Muscle of leg (tissue), 11 donors: ENCODE data around the gene TLE4. TPM values are rescaled to one million over a fixed set of nuclear protein-coding genes. Genes with fewer than 3 reads are reported as not detected.

ENCODE experiments used
- DNase-seq: peaks from one replicate; pipeline ENCODE4 v3.0.0; 2013
- H3K27ac ChIP-seq: one replicate; pipeline ENCODE4 v1.5.1; 2013; ENCODE audit warnings: mild to moderate bottlenecking, low read length, control low read depth
- H3K27me3 ChIP-seq: one replicate; pipeline ENCODE4 v1.6.1; 2013; ENCODE audit warnings: low read length; ENCODE audit not compliant: control insufficient read depth, insufficient read depth
- H3K36me3 ChIP-seq: one replicate; pipeline ENCODE4 v1.6.1; 2013; ENCODE audit warnings: low read length; ENCODE audit not compliant: control insufficient read depth, insufficient read depth
- H3K4me1 ChIP-seq: one replicate; pipeline ENCODE4 v1.6.1; 2013; ENCODE audit warnings: low read length; ENCODE audit not compliant: control insufficient read depth, insufficient read depth
- H3K4me3 ChIP-seq: one replicate; pipeline ENCODE4 v1.5.1; 2013; ENCODE audit warnings: low read length, control low read depth
- H3K9me3 ChIP-seq: replicated peaks from 2 replicates; pipeline ENCODE4 v1.6.1; 2013; ENCODE audit warnings: low read depth, low read length; ENCODE audit not compliant: control insufficient read depth
- WGBS: methylation state at CpG from one replicate; pipeline ENCODE4 v1.1.5; 2013; ENCODE audit warnings: missing lambda C conversion rate; ENCODE audit not compliant: insufficient coverage; 5-methylcytosine and 5-hydroxymethylcytosine counted together
- polyA plus RNA-seq, 8 donors: library from polyadenylated mRNA; unstranded; fragments of 120-200 nt; gene quantifications; one replicate each; pipeline versions ENCODE4 v1.2.1 to v1.2.3, GENCODE V29; 2013; ENCODE audit warnings: inconsistent platforms in 1 of 8, low replicate concordance in 1 of 8; ENCODE audit not compliant: insufficient read length in 8 of 8, insufficient read depth in 1 of 8
- total RNA-seq: library from RNA; stranded (reverse); fragments of 120-200 nt; gene quantifications from one replicate; pipeline ENCODE4 v1.2.4, GENCODE V29; 2013

Gene TLE4
- total and polyA plus RNA-seq, 9 donors = 16.5 to 22.0 (median 17.7) TPM

GRCh38 chr9:79698967-79699366, 127.2 kb downstream of the TLE4 start:
- no CpG with 5 or more reads among the region's 2 CpGs for WGBS
- H3K4me1 ChIP-seq = no peaks in the 10 kb centered on the region
- H3K9me3 ChIP-seq = no peaks in the 10 kb centered on the region
- H3K36me3 ChIP-seq = no peaks in the 10 kb centered on the region
- H3K27ac ChIP-seq = no peak overlapping the region
- no peak overlapping the region for H3K4me3 ChIP-seq
- H3K27me3 ChIP-seq = no peaks in the 10 kb centered on the region
- no peak for DNase-seq

GRCh38 chr9:79699479-79699878, 127.7 kb downstream of the TLE4 start:
- DNase-seq = no peak
- Histone ChIP-seq H3K9me3 (no peaks in the 10 kb centered on the region), H3K4me3 (no peak overlapping the region), H3K36me3 (no peaks in the 10 kb centered on the region), H3K27me3 (no peaks in the 10 kb centered on the region), H3K27ac (no peak overlapping the region), H3K4me1 (no peaks in the 10 kb centered on the region)
- 87% methylated on average over 5 of the region's 6 CpGs for WGBS

- H3K36me3 ChIP-seq = peaks cover 5% of the 10 kb centered on the region
Measured at GRCh38 chr9:79700607-79701360, 129.0 kb downstream of the TLE4 start.

GRCh38 chr9:79701651-79702050, 129.9 kb downstream of the TLE4 start:
- Histone ChIP-seq H3K36me3 (peaks cover 14% of the 10 kb centered on the region), H3K27ac (no peak overlapping the region), H3K9me3 (no peaks in the 10 kb centered on the region), H3K27me3 (no peaks in the 10 kb centered on the region), H3K4me3 (no peak overlapping the region), H3K4me1 (no peaks in the 10 kb centered on the region)
- 86% methylated on average over 1 of the region's 2 CpGs for WGBS
- peak; percentile 53 for DNase-seq

More at GRCh38 chr9:79700607-79701360, 129.0 kb downstream of the TLE4 start:
- no peak for DNase-seq
- H3K4me3 ChIP-seq = no peak overlapping the region
- H3K4me1 ChIP-seq = no peaks in the 10 kb centered on the region
- no peak overlapping the region for H3K27ac ChIP-seq
- H3K27me3 ChIP-seq = no peaks in the 10 kb centered on the region
- no CpG with 5 or more reads among the region's 5 CpGs for WGBS
- no peaks in the 10 kb centered on the region for H3K9me3 ChIP-seq

- Histone ChIP-seq H3K27me3 (no peaks in the 10 kb centered on the region), H3K4me3 (no peak overlapping the region), H3K9me3 (no peaks in the 10 kb centered on the region), H3K4me1 (no peaks in the 10 kb centered on the region), H3K36me3 (peaks cover 40% of the 10 kb centered on the region), H3K27ac (no peak overlapping the region)
- 100% methylated on average over 1 of the region's 3 CpGs for WGBS
- no peak for DNase-seq
Measured at GRCh38 chr9:79705704-79706103, 133.9 kb downstream of the TLE4 start.

- no peak overlapping the region for H3K4me3 ChIP-seq
- H3K36me3 ChIP-seq = peaks cover 45% of the 10 kb centered on the region
- H3K27me3 ChIP-seq = no peaks in the 10 kb centered on the region
- 84% methylated on average over 4 of the region's 5 CpGs for WGBS
- no peaks in the 10 kb centered on the region for H3K4me1 ChIP-seq
- no peak for DNase-seq
- H3K9me3 ChIP-seq = no peaks in the 10 kb centered on the region
- no peak overlapping the region for H3K27ac ChIP-seq
Measured at GRCh38 chr9:79706512-79706911, 134.7 kb downstream of the TLE4 start.

- H3K9me3 ChIP-seq = no peaks in the 10 kb centered on the region
- H3K4me1 ChIP-seq = no peaks in the 10 kb centered on the region
- DNase-seq = no peak
- WGBS = no CpG with 5 or more reads among the region's 2 CpGs
- H3K4me3 ChIP-seq = no peak overlapping the region
- H3K27me3 ChIP-seq = no peaks in the 10 kb centered on the region
- H3K27ac ChIP-seq = no peak overlapping the region
- peaks cover 46% of the 10 kb centered on the region for H3K36me3 ChIP-seq
Measured at GRCh38 chr9:79707589-79707988, 135.8 kb downstream of the TLE4 start.

GRCh38 chr9:79708541-79708940, 136.8 kb downstream of the TLE4 start:
- WGBS = 95% methylated on average over 13 of the region's 13 CpGs
- H3K36me3 ChIP-seq = peaks cover 51% of the 10 kb centered on the region
- no peak for DNase-seq
- no peaks in the 10 kb centered on the region for H3K9me3 ChIP-seq
- H3K27me3 ChIP-seq = no peaks in the 10 kb centered on the region
- H3K27ac ChIP-seq = no peak overlapping the region
- H3K4me3 ChIP-seq = no peak overlapping the region
- no peaks in the 10 kb centered on the region for H3K4me1 ChIP-seq

GRCh38 chr9:79709743-79710674, 138.2 kb downstream of the TLE4 start:
- H3K9me3 ChIP-seq = no peaks in the 10 kb centered on the region
- H3K27me3 ChIP-seq = no peaks in the 10 kb centered on the region
- no peak overlapping the region for H3K4me3 ChIP-seq
- 66% methylated on average over 5 of the region's 7 CpGs for WGBS
- no peak for DNase-seq
- H3K4me1 ChIP-seq = no peaks in the 10 kb centered on the region
- no peak overlapping the region for H3K27ac ChIP-seq
- H3K36me3 ChIP-seq = peaks cover 51% of the 10 kb centered on the region

- no peak overlapping the region for H3K27ac ChIP-seq
- H3K4me3 ChIP-seq = no peak overlapping the region
- no peaks in the 10 kb centered on the region for H3K9me3 ChIP-seq
- no peaks in the 10 kb centered on the region for H3K27me3 ChIP-seq
- H3K36me3 ChIP-seq = peaks cover 51% of the 10 kb centered on the region
- no peaks in the 10 kb centered on the region for H3K4me1 ChIP-seq
- no peak for DNase-seq
Measured at GRCh38 chr9:79711874-79712273, 140.1 kb downstream of the TLE4 start.
